Mesothelial cell of epicardium (in vitro differentiated cells): ENCODE results near the gene CSK. TPM values are rescaled to one million over a fixed set of nuclear protein-coding genes. Genes with fewer than 3 reads are reported as not detected.

Experiments
- DNase-seq, 2 experiments: peaks; one replicate each; pipeline ENCODE4 v3.0.0; 2021; ENCODE audit warnings: low spot score in 2 of 2; ENCODE audit not compliant: unreplicated experiment in 2 of 2
- H3K27ac Mint-ChIP-seq: 2 replicates; pipeline ENCODE4 v1.8.0; 2021; ENCODE audit warnings: mixed read lengths
- H3K27me3 Mint-ChIP-seq: 2 replicates; pipeline ENCODE4 v1.8.0; 2021; ENCODE audit warnings: low read depth, mixed read lengths
- H3K36me3 Mint-ChIP-seq: 2 replicates; pipeline ENCODE4 v1.8.0; 2021; ENCODE audit warnings: mixed read lengths
- H3K4me1 Mint-ChIP-seq: 2 replicates; pipeline ENCODE4 v1.8.0; 2021; ENCODE audit warnings: mixed read lengths
- H3K4me3 Mint-ChIP-seq: 2 replicates; pipeline ENCODE4 v1.8.0; 2021; ENCODE audit warnings: mild to moderate bottlenecking, moderate library complexity, mixed read lengths
- H3K9me3 Mint-ChIP-seq: 2 replicates; pipeline ENCODE4 v1.8.0; 2021; ENCODE audit warnings: mixed read lengths
- total RNA-seq: library from RNA; stranded (reverse); gene quantifications from 3 replicates; pipeline ENCODE4 v1.2.1, GENCODE V29; 2021
- TF ChIP-seq, protein P1 (sequence below): fragments of 200-600 bp; sonication (generic); IDR thresholded peaks from one replicate; pipeline ENCODE4 v1.5.0; 2021; ENCODE audit warnings: antibody characterized with exemption; ENCODE audit not compliant: unreplicated experiment

Gene CSK
- total RNA-seq, 1 donor from 2014 or later, result 58.1 TPM

DNA sequence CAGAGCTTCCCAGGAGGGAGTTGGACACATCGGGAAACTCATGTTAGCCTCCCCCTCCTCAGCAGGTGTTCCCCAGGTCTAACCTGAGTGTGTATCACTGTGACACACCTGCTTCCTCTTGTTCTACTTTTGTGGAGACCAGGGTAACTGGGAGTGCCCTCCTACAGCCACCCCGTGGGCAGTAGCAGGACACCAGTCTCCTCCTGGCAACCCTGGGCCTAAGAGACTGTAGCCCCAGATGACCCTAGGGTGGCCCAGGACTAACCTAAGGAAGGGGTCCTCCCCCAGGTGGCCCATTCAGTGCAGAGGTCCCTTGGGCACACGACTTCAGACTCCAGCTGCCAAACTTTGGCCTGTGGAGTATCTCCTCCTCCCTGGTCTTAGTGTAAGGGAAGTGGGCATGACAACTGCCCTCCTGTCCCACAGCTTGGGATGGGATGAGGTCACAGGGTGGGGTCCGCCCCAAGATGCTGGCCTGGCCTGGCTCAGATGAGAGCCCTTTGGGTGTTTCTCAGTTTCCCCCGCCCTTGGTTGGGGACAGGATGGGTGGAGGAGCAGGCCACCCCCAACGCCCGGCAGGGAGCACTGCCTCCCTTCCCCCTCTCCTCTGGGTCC is 4.8 kb downstream of the CSK start:
- H3K4me1 Mint-ChIP-seq, result peaks cover 39% of the 10 kb centered on the region
- no peak overlapping the region for H3K27ac Mint-ChIP-seq
- H3K4me3 Mint-ChIP-seq, result no peak overlapping the region

GRCh38 chr15:74787251-74788041 is 5.6 kb downstream of the CSK start:
- Mint-ChIP-seq H3K36me3 (no peaks in the 10 kb centered on the region), H3K27me3 (no peaks in the 10 kb centered on the region), H3K4me1 (peaks cover 44% of the 10 kb centered on the region), H3K4me3 (no peak overlapping the region), H3K9me3 (no peaks in the 10 kb centered on the region), H3K27ac (peak overlapping the region; percentile 82)
- DNase-seq, result peak in 1 of 2 experiments; percentile 57
- TF ChIP-seq, protein P1, sequence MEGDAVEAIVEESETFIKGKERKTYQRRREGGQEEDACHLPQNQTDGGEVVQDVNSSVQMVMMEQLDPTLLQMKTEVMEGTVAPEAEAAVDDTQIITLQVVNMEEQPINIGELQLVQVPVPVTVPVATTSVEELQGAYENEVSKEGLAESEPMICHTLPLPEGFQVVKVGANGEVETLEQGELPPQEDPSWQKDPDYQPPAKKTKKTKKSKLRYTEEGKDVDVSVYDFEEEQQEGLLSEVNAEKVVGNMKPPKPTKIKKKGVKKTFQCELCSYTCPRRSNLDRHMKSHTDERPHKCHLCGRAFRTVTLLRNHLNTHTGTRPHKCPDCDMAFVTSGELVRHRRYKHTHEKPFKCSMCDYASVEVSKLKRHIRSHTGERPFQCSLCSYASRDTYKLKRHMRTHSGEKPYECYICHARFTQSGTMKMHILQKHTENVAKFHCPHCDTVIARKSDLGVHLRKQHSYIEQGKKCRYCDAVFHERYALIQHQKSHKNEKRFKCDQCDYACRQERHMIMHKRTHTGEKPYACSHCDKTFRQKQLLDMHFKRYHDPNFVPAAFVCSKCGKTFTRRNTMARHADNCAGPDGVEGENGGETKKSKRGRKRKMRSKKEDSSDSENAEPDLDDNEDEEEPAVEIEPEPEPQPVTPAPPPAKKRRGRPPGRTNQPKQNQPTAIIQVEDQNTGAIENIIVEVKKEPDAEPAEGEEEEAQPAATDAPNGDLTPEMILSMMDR, result no peak

More for the DNA sequence above, 4.8 kb downstream of the CSK start:
- TF ChIP-seq, protein P1, result no peak
- no peaks in the 10 kb centered on the region for H3K27me3 Mint-ChIP-seq
- no peaks in the 10 kb centered on the region for H3K36me3 Mint-ChIP-seq
- H3K9me3 Mint-ChIP-seq, result no peaks in the 10 kb centered on the region
- DNase-seq, result no peak

- peaks cover 39% of the 10 kb centered on the region for H3K4me1 Mint-ChIP-seq
- no peak overlapping the region for H3K4me3 Mint-ChIP-seq
- peak overlapping the region; percentile 82 for H3K27ac Mint-ChIP-seq
Measured at GRCh38 chr15:74788042-74788682, 6.3 kb downstream of the CSK start.

GRCh38 chr15:74788683-74789151 is 6.8 kb downstream of the CSK start:
- TF ChIP-seq, protein P1, result no peak
- no peak overlapping the region for H3K4me3 Mint-ChIP-seq
- peaks cover 33% of the 10 kb centered on the region for H3K4me1 Mint-ChIP-seq
- no peak overlapping the region for H3K27ac Mint-ChIP-seq
- no peaks in the 10 kb centered on the region for H3K36me3 Mint-ChIP-seq
- H3K9me3 Mint-ChIP-seq, result no peaks in the 10 kb centered on the region
- no peak for DNase-seq
- H3K27me3 Mint-ChIP-seq, result no peaks in the 10 kb centered on the region

More at GRCh38 chr15:74788042-74788682, 6.3 kb downstream of the CSK start:
- Mint-ChIP-seq H3K9me3 (no peaks in the 10 kb centered on the region), H3K36me3 (no peaks in the 10 kb centered on the region), H3K27me3 (no peaks in the 10 kb centered on the region)
- DNase-seq, result no peak
- TF ChIP-seq, protein P1, result no peak

- no peak for DNase-seq
- H3K4me1 Mint-ChIP-seq, result peaks cover 30% of the 10 kb centered on the region
- H3K27me3 Mint-ChIP-seq, result no peaks in the 10 kb centered on the region
- no peak overlapping the region for H3K27ac Mint-ChIP-seq
- H3K9me3 Mint-ChIP-seq, result no peaks in the 10 kb centered on the region
- TF ChIP-seq, protein P1, result no peak
- no peaks in the 10 kb centered on the region for H3K36me3 Mint-ChIP-seq
- no peak overlapping the region for H3K4me3 Mint-ChIP-seq
Measured at GRCh38 chr15:74789171-74789631, 7.3 kb downstream of the CSK start.
